Nephron progenitor cell (in vitro differentiated cells): Measurements from ENCODE around the gene UBE2E3.

Experiments used
- DNase-seq: peaks from one replicate; pipeline ENCODE4 v3.0.0; 2021
- H3K27ac Mint-ChIP-seq: 2 replicates; pipeline ENCODE4 v1.8.0; 2021; ENCODE audit warnings: mild to moderate bottlenecking, moderate library complexity, mixed read lengths
- H3K27me3 Mint-ChIP-seq: 2 replicates; pipeline ENCODE4 v1.8.0; 2021; ENCODE audit warnings: mild to moderate bottlenecking, low read depth, mixed read lengths; ENCODE audit not compliant: poor library complexity
- H3K36me3 Mint-ChIP-seq: 2 replicates; pipeline ENCODE4 v1.8.0; 2021; ENCODE audit warnings: low read depth, mixed read lengths
- H3K4me1 Mint-ChIP-seq: 2 replicates; pipeline ENCODE4 v1.8.0; 2021; ENCODE audit warnings: mixed read lengths
- H3K4me3 Mint-ChIP-seq: 2 replicates; pipeline ENCODE4 v1.8.0; 2021; ENCODE audit warnings: mild to moderate bottlenecking, moderate library complexity, mixed read lengths
- H3K9me3 Mint-ChIP-seq: 2 replicates; pipeline ENCODE4 v1.8.0; 2021; ENCODE audit warnings: mild to moderate bottlenecking, moderate library complexity, mixed read lengths
- TF ChIP-seq, protein P1 (sequence below): fragments of 200-600 bp; sonication (generic); IDR thresholded peaks from 2 replicates; pipeline ENCODE4 v1.5.0; 2021; ENCODE audit warnings: antibody characterized with exemption

The UBE2E3 gene

DNA sequence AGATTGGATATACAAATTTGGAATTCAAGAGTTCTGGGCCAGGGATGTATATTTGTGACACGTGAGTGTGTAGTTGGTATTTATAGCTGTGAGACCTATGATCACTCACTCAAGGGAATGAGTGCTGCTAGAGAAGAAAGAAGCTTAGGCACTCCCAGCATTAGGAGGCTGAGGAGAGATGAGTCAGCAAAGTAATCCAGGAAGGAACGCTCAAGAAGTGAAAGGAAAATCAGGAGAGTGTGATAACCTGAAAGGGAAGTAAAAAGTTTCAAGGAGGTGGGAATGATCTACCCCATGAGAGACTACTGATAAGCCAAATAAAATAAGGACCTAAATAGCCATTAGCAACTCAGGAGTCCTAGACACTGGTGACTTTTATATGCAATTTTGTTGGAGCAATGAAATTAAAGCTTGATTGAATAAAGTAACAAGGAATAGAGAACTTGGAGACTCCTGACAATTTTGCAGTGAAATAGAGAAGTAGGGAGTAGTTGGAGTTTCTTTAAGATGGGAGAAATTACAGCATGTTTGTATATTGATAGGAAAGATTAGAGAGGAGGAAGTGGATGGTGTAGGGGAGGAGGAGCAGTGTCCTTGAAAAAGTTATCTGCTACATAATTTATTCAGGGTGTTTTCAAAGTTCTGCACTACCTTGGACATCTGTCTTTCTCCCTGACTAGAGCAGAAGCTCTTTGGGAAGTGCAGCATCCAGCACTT lies 89.9 kb downstream of the UBE2E3 start:
- DNase-seq, result no peak
- H3K9me3 Mint-ChIP-seq, result no peaks in the 10 kb centered on the region
- peaks cover 21% of the 10 kb centered on the region for H3K4me1 Mint-ChIP-seq
- H3K27ac Mint-ChIP-seq, result no peak overlapping the region
- H3K36me3 Mint-ChIP-seq, result peaks cover 6% of the 10 kb centered on the region
- no peak overlapping the region for H3K4me3 Mint-ChIP-seq
- TF ChIP-seq, protein P1, sequence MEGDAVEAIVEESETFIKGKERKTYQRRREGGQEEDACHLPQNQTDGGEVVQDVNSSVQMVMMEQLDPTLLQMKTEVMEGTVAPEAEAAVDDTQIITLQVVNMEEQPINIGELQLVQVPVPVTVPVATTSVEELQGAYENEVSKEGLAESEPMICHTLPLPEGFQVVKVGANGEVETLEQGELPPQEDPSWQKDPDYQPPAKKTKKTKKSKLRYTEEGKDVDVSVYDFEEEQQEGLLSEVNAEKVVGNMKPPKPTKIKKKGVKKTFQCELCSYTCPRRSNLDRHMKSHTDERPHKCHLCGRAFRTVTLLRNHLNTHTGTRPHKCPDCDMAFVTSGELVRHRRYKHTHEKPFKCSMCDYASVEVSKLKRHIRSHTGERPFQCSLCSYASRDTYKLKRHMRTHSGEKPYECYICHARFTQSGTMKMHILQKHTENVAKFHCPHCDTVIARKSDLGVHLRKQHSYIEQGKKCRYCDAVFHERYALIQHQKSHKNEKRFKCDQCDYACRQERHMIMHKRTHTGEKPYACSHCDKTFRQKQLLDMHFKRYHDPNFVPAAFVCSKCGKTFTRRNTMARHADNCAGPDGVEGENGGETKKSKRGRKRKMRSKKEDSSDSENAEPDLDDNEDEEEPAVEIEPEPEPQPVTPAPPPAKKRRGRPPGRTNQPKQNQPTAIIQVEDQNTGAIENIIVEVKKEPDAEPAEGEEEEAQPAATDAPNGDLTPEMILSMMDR, result no peak
- H3K27me3 Mint-ChIP-seq, result no peaks in the 10 kb centered on the region

- TF ChIP-seq, protein P1, result no peak
Measured at GRCh38 chr2:181070836-181071200, 90.4 kb downstream of the UBE2E3 start.

DNA sequence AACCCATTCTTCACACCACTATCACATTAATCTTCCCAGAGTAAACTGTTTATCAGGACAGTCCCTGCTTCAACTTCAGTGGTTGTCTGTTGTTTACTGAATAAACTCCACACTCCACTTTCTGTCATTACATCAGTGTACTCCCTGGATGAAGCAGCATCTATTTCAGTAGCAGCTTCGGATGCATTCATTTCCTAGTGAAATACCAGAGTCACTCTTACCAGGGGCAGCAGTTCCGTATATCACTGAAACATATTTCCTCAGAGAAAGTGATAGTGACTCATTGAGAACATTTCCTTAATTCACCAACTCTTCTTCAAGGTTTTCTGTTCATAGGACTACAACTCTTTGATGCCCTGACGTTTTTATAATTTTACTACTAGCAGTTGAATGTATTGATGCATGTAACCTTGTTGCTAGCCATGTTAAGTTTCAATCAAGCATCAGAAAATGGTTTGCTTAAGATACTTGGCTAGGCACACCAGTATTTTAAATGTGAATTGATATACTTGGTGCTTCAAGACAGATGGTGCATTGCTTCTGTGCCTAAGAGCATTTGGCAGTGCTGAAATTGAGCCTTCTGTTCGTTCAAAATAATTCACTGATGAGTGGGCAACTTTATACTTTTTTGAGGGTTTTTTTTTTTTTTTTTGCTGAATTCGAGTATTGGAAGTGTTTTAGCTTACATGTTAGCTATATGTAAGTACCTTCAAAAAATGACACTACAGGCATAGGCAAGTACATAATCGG lies 92.3 kb downstream of the UBE2E3 start:
- DNase-seq, result no peak
- Mint-ChIP-seq H3K4me3 (no peak overlapping the region), H3K27me3 (no peaks in the 10 kb centered on the region), H3K9me3 (no peaks in the 10 kb centered on the region), H3K27ac (peak overlapping the region; percentile 30), H3K4me1 (peaks cover 21% of the 10 kb centered on the region), H3K36me3 (no peaks in the 10 kb centered on the region)
- TF ChIP-seq, protein P1, result no peak

More at GRCh38 chr2:181070836-181071200, 90.4 kb downstream of the UBE2E3 start:
- Mint-ChIP-seq H3K9me3 (no peaks in the 10 kb centered on the region), H3K27me3 (no peaks in the 10 kb centered on the region), H3K27ac (no peak overlapping the region), H3K36me3 (peaks cover 6% of the 10 kb centered on the region), H3K4me1 (peaks cover 21% of the 10 kb centered on the region), H3K4me3 (no peak overlapping the region)
- DNase-seq, result no peak

GRCh38 chr2:181073896-181074295 lies 93.5 kb downstream of the UBE2E3 start:
- H3K4me1 Mint-ChIP-seq, result peaks cover 21% of the 10 kb centered on the region
- H3K27me3 Mint-ChIP-seq, result no peaks in the 10 kb centered on the region
- no peak for DNase-seq
- H3K9me3 Mint-ChIP-seq, result no peaks in the 10 kb centered on the region
- H3K27ac Mint-ChIP-seq, result no peak overlapping the region
- TF ChIP-seq, protein P1, result no peak
- H3K4me3 Mint-ChIP-seq, result no peak overlapping the region
- H3K36me3 Mint-ChIP-seq, result no peaks in the 10 kb centered on the region

GRCh38 chr2:181074457-181074856 lies 94.1 kb downstream of the UBE2E3 start:
- Mint-ChIP-seq H3K36me3 (no peaks in the 10 kb centered on the region), H3K9me3 (no peaks in the 10 kb centered on the region), H3K4me1 (peaks cover 21% of the 10 kb centered on the region), H3K4me3 (no peak overlapping the region), H3K27ac (peak overlapping the region; percentile 55), H3K27me3 (no peaks in the 10 kb centered on the region)
- DNase-seq, result no peak
- TF ChIP-seq, protein P1, result no peak
